HEK293T (cell line): ENCODE results near the gene AP2B1.

Source experiments
- ELF4 ChIP-seq: fragments of 450-650 bp; IDR thresholded peaks from 2 replicates; pipeline ENCODE4 v1.6.1; 2017; ENCODE audit warnings: antibody characterized with exemption
- FOXA1 ChIP-seq: fragments of 450-650 bp; IDR thresholded peaks from 2 replicates; pipeline ENCODE4 v1.6.1; 2016; ENCODE audit warnings: mild to moderate bottlenecking
- FOXM1 ChIP-seq: fragments of 450-650 bp; IDR thresholded peaks from 2 replicates; pipeline ENCODE4 v1.6.1; 2017; ENCODE audit warnings: mild to moderate bottlenecking, borderline replicate concordance
- HDGF ChIP-seq: fragments of 450-650 bp; IDR thresholded peaks from 2 replicates; pipeline ENCODE4 v1.6.1; 2017; ENCODE audit warnings: antibody characterized with exemption, borderline replicate concordance
- L3MBTL2 ChIP-seq: fragments of 450-650 bp; conservative IDR thresholded peaks from 2 replicates; pipeline ENCODE4 v1.6.1; 2016; ENCODE audit warnings: mild to moderate bottlenecking
- NFRKB ChIP-seq: fragments of 450-650 bp; IDR thresholded peaks from 2 replicates; pipeline ENCODE4 v1.6.1; 2016; ENCODE audit warnings: mild to moderate bottlenecking, moderate library complexity
- PKNOX1 ChIP-seq: fragments of 450-650 bp; IDR thresholded peaks from 2 replicates; pipeline ENCODE4 v1.6.1; 2016
- SP1 ChIP-seq: fragments of 450-650 bp; IDR thresholded peaks from 2 replicates; pipeline ENCODE4 v1.6.1; 2017
- SUZ12 ChIP-seq: fragments of 450-650 bp; IDR thresholded peaks from 2 replicates; pipeline ENCODE4 v1.6.1; 2016; ENCODE audit warnings: mild to moderate bottlenecking
- TARDBP ChIP-seq: fragments of 450-650 bp; IDR thresholded peaks from 2 replicates; pipeline ENCODE4 v1.6.1; 2016
- ZNF384 ChIP-seq: fragments of 450-650 bp; IDR thresholded peaks from 2 replicates; pipeline ENCODE4 v1.6.1; 2016

- TF ChIP-seq L3MBTL2 (no peak), FOXM1 (no peak), ELF4 (no peak), TARDBP (no peak), HDGF (no peak), SP1 (no peak), ZNF384 (no peak), FOXA1 (no peak), SUZ12 (no peak), PKNOX1 (no peak), NFRKB (no peak)
These were observed 107.8 kb downstream of the AP2B1 start for GRCh38 chr17:35694906-35695305.
